A549 (cell line): Measurements from ENCODE around the gene RABEPK. TPM values are rescaled to one million over a fixed set of nuclear protein-coding genes. Genes with fewer than 3 reads are reported as not detected.

Source experiments
- ATAC-seq, 2 experiments: fragments of 200-7000 bp in 1 of 2; fragments of >200 bp in 1 of 2; cut with Nextera tagmentation in 1 of 2; cut with Tn5 transposase in 1 of 2; 3 replicates each; pipeline versions ENCODE4 v1.8.0 to v1.9.1; 2018 to 2020; ENCODE audit warnings: mild to moderate bottlenecking in 1 of 2, moderate library complexity in 1 of 2
- CTCF ChIA-PET: fragments of 300-600 bp; sonication (Branson Sonifier 250); formaldehyde crosslinking; extraction: SDS; loops from one replicate; lab custom pipeline; 2021; ENCODE audit warnings: antibody characterized with exemption, inconsistent platforms; lab: Yijun Ruan, JAX
- POLR2A ChIA-PET: fragments of 350-600 bp; formaldehyde crosslinking; extraction: SDS; loops from one replicate; lab custom pipeline; 2021; ENCODE audit warnings: antibody characterized with exemption, inconsistent platforms; lab: Yijun Ruan, JAX
- DNase-seq, 2 experiments: peaks; one replicate each; pipeline versions ENCODE4 v3.0.0 to v3.0.0-alpha.2; 2011 to 2016; ENCODE audit warnings: low read depth in 1 of 2, low spot score in 1 of 2
- FAIRE-seq: peaks from 2 replicates; lab custom pipeline; 2011; peaks lifted over from hg19 to GRCh38; lab: Jason Lieb, UNC
- H3K27ac ChIP-seq, 2 experiments: fragments of >200 bp; sonication (Bioruptor Twin); formaldehyde crosslinking; 3 replicates each; pipeline ENCODE4 v1.5.1; 2016 to 2017
- H3K4me1 ChIP-seq: fragments of >200 bp; sonication (Bioruptor Twin); formaldehyde crosslinking; 3 replicates; pipeline ENCODE4 v1.6.1; 2016
- H3K4me2 ChIP-seq: fragments of >200 bp; sonication (Bioruptor Twin); formaldehyde crosslinking; 3 replicates; pipeline ENCODE4 v1.6.1; 2016
- H3K4me3 ChIP-seq: fragments of >200 bp; sonication (Bioruptor Twin); formaldehyde crosslinking; 3 replicates; pipeline ENCODE4 v1.5.1; 2016
- H3K9me3 ChIP-seq: fragments of >200 bp; sonication (Bioruptor Twin); formaldehyde crosslinking; 3 replicates; pipeline ENCODE4 v1.6.1; 2016
- BCL3 ChIP-seq: fragments of >200 bp; sonication (Bioruptor Twin); formaldehyde crosslinking; IDR thresholded peaks from 3 replicates; pipeline ENCODE4 v1.6.1; 2016
- CEBPB ChIP-seq, 2 experiments: fragments of >200 bp in 1 of 2; sonication (Bioruptor Twin) in 1 of 2; formaldehyde crosslinking in 1 of 2; IDR thresholded peaks; 2 replicates each; pipeline ENCODE4 v1.6.1; 2012 to 2016
- CHD2 ChIP-seq: fragments of 150-350 bp; IDR thresholded peaks from 2 replicates; pipeline ENCODE4 v1.6.1; 2014; ENCODE audit warnings: low read length; ENCODE audit not compliant: partially characterized antibody
- CTCF ChIP-seq: fragments of >200 bp; sonication (Bioruptor Twin); formaldehyde crosslinking; IDR thresholded peaks from 3 replicates; pipeline ENCODE4 v1.5.1; 2016
- ELK1 ChIP-seq: fragments of 150-350 bp; IDR thresholded peaks from 2 replicates; pipeline ENCODE4 v1.6.1; 2014; ENCODE audit warnings: low read depth, mild to moderate bottlenecking, low read length
- ESRRA ChIP-seq: fragments of 150-350 bp; IDR thresholded peaks from 2 replicates; pipeline ENCODE4 v1.6.1; 2014; ENCODE audit warnings: mild to moderate bottlenecking, low read length, borderline replicate concordance
- HMGXB4 ChIP-seq: fragments of 250-450 bp; sonication (Bioruptor Pico); IDR thresholded peaks from 2 replicates; pipeline ENCODE4 v1.5.0; 2021; ENCODE audit warnings: mild to moderate bottlenecking, moderate library complexity, borderline replicate concordance
- JUN ChIP-seq, 2 experiments: fragments of >200 bp; sonication (Bioruptor Twin); formaldehyde crosslinking; IDR thresholded peaks; 2 replicates in 1 of 2; 3 replicates in 1 of 2; pipeline ENCODE4 v1.6.1; 2016 to 2017
- KDM1A ChIP-seq: fragments of 200-600 bp; sonication (generic); IDR thresholded peaks from 2 replicates; pipeline ENCODE4 v1.6.1; 2016; ENCODE audit warnings: low read depth, mild to moderate bottlenecking
- KDM5A ChIP-seq: fragments of 200-600 bp; sonication (generic); IDR thresholded peaks from 2 replicates; pipeline ENCODE4 v1.6.1; 2016; ENCODE audit warnings: antibody characterized with exemption, mild to moderate bottlenecking
- MAFK ChIP-seq: fragments of 450-650 bp; IDR thresholded peaks from 2 replicates; pipeline ENCODE4 v1.6.1; 2014; ENCODE audit not compliant: partially characterized antibody
- MAZ ChIP-seq: fragments of 150-350 bp; IDR thresholded peaks from 2 replicates; pipeline ENCODE4 v1.6.1; 2014; ENCODE audit warnings: antibody characterized with exemption, low read depth, low read length, borderline replicate concordance
- NPAS2 ChIP-seq: fragments of 250-450 bp; sonication (Bioruptor Pico); IDR thresholded peaks from 2 replicates; pipeline ENCODE4 v1.8.0; 2022; ENCODE audit warnings: mild to moderate bottlenecking, moderate library complexity, borderline replicate concordance
- PHF8 ChIP-seq: fragments of 200-600 bp; sonication (generic); IDR thresholded peaks from 2 replicates; pipeline ENCODE4 v1.6.1; 2016; ENCODE audit warnings: low read depth, mild to moderate bottlenecking, antibody characterized with exemption, moderate library complexity, borderline replicate concordance
- POLR2A ChIP-seq: IDR thresholded peaks from 2 replicates; pipeline ENCODE4 v1.6.1; 2012; ENCODE audit warnings: mild to moderate bottlenecking, low read length
- RAD21 ChIP-seq, 2 experiments: fragments of >200 bp in 1 of 2; sonication (Bioruptor Twin) in 1 of 2; formaldehyde crosslinking in 1 of 2; IDR thresholded peaks in 1 of 2; conservative IDR thresholded peaks in 1 of 2; 2 replicates in 1 of 2; 3 replicates in 1 of 2; pipeline ENCODE4 v1.6.1; 2012 to 2018; ENCODE audit warnings: inconsistent platforms in 1 of 2
- RNF2 ChIP-seq: fragments of 200-600 bp; sonication (generic); IDR thresholded peaks from 2 replicates; pipeline ENCODE4 v1.6.1; 2016; ENCODE audit warnings: low read depth, mild to moderate bottlenecking, antibody characterized with exemption, moderate library complexity, borderline replicate concordance
- SMC3 ChIP-seq: fragments of >200 bp; sonication (Bioruptor Twin); formaldehyde crosslinking; IDR thresholded peaks from 3 replicates; pipeline ENCODE4 v1.6.1; 2018; ENCODE audit warnings: inconsistent platforms
- TP53 ChIP-seq: fragments of 250-450 bp; sonication (Bioruptor Pico); IDR thresholded peaks from 2 replicates; pipeline ENCODE4 v1.5.0; 2021; ENCODE audit warnings: mild to moderate bottlenecking, moderate library complexity
- WGBS: methylation state at CpG from one replicate; pipeline ENCODE4 v1.1.6; 2017; ENCODE audit errors: missing lambda C conversion rate; 5-methylcytosine and 5-hydroxymethylcytosine counted together
- polyA plus RNA-seq, 4 experiments: library from polyadenylated mRNA; depleted of rRNA in 3 of 4; stranded (reverse); fragments of >200 nt; fragmentation: RNase III in 1 of 4; extraction: RNeasy Plus Mini Kit Qiagen cat#74134 plus additional on column Dnase treatment in 1 of 4; gene quantifications; 2 replicates in 3 of 4; 3 replicates in 1 of 4; pipeline ENCODE4 v1.2.3, GENCODE V29; 2011 to 2017

The RABEPK gene
- polyA plus RNA-seq, 2 of the 4 experiments (the other 2 are of a cell fraction), result 41.9 to 50.1 TPM

GRCh38 chr9:125189361-125190289 lies 10.7 kb upstream of the RABEPK start, which contains the start of gene PPP6C:
PPP6C (minus strand) TSS chr9:125189803; CDS start chr9:125189718, 85 bp downstream.
- no peaks in the 10 kb centered on the region for H3K9me3 ChIP-seq
- TF ChIP-seq CEBPB (IDR thresholded peaks at IDR 0.05) (no peak), RAD21 (conservative IDR thresholded peaks at IDR 0.05 in 1 of 2, IDR thresholded peaks at IDR 0.05 in 1 of 2) (peak in 1 of 2 experiments; percentile 17; a peak in 2 of 5 replicates), PHF8 (peak; percentile 70), MAFK (no peak), ELK1 (no peak), KDM1A (no peak), POLR2A (peak; percentile 74), NPAS2 (CRISPR knock-in tag) (no peak), CTCF (peak; percentile 57), ESRRA (no peak), MAZ (peak; percentile 73; the same call in 1 of the 2 replicates), BCL3 (peak; percentile 63; the same call in 1 of the 3 replicates), HMGXB4 (CRISPR knock-in tag) (peak; percentile 30; the same call in 1 of the 2 replicates), TP53 (CRISPR knock-in tag) (peak; percentile 5; the same call in 1 of the 2 replicates), JUN (IDR thresholded peaks at IDR 0.05) (peak; percentile 48 to 90; a peak in 4 of 5 replicates), KDM5A (peak; percentile 33; the same call in 1 of the 2 replicates), RNF2 (no peak), CHD2 (no peak), SMC3 (peak; percentile 26; the same call in 2 of the 3 replicates)
- FAIRE-seq (no peak), DNase-seq (peak; percentile 97), ATAC-seq (peak; percentile 98 to 99)
- H3K4me3 ChIP-seq, result peak within 1 kb of the TSS; percentile 75
- peak within 1 kb of the TSS; percentile 88 for H3K27ac ChIP-seq
- ChIA-PET CTCF (interaction anchor here (0.6 to 1.1 kb wide), 3 partner anchors 10 to 42 kb away, joined by 3 to 4 read pairs (median 3); partner anchors contain the start of gene RABEPK), POLR2A (interaction anchor here (0.9 to 1.9 kb wide), 3 partner anchors 11 to 72 kb away, joined by 7 to 12 read pairs (median 8); partner anchors contain the start of genes GAPVD1, HSPA5 and RABEPK)
- H3K4me2 ChIP-seq, result peak within 1 kb of the TSS; percentile 84
- WGBS, result 2% methylated on average over 47 of the region's 82 CpGs
- peaks cover 20% of the 10 kb centered on the region; the same call in 2 of the 3 replicates for H3K4me1 ChIP-seq
